ENCODE data around the gene FGFBP2.
A peak's percentile ranks its signal among the peaks of the same experiment; 100 is the strongest.

FGFBP2 gene, protein sequence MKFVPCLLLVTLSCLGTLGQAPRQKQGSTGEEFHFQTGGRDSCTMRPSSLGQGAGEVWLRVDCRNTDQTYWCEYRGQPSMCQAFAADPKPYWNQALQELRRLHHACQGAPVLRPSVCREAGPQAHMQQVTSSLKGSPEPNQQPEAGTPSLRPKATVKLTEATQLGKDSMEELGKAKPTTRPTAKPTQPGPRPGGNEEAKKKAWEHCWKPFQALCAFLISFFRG

DNA sequence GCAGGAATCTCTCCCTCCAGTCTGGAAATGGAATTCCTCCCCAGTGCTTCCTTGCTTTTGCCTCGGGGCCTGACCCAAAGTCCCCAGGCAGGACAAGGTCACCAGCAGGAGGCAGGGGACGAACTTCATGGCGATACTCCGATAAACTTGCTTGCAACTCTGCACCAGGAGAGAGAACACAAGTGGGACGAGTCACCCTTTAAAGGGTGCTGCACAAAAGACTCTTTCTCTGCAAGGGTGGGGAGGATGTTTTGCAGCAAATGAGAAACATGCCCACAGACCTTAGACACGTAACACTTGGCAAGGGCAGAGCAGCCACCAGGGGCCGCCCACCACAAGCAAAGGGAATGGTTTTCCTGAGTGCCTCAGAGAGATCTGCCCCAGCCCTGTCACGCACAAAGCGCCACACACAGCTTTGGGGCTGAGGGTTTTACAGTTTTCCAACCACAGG lies at the start of gene FGFBP2:
FGFBP2 (minus strand) TSS at position 175 of the 451 bp plus-strand sequence; CDS start at position 129, 46 bp downstream.
- no peak for DNase-seq

DNA sequence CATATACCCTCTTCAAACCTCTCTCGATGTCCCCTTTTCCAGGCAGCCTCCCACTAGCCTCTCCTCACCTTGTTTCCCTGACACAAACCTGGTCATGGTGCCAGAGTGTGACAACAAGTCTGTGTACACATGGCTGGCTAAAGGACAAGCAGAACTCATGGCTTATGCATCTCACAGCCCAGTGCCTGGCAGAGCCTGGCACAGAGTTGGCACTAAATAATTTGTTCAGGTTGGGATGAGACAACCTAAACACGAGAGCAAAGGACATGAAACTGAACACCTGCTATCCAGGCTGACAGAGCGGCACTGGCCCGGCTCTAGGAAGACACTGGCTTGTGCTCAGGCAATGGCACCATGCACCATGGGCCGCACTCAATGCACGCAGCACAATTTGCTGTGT lies 48.2 kb upstream of the FGFBP2 start:
- no peak for DNase-seq

DNA sequence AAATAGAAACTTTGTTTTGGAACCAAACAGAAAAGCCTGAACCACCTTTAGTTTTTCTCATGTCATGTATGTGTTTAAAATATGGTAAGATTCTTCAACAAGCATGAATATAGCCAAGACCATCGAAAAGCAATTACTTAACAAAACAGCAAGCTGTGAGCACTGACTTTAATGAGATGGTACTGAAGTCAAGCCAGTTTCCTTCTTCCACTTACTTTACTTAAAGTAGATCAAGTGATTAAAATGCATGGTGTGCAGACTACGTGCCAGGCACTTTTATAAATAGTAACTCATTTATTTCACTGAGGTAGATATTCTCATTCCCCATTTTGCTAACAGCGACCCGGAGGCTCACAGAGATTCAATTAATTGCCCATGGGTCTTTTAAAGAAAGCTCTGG lies 46.2 kb upstream of the FGFBP2 start:
- no peak for DNase-seq

DNA sequence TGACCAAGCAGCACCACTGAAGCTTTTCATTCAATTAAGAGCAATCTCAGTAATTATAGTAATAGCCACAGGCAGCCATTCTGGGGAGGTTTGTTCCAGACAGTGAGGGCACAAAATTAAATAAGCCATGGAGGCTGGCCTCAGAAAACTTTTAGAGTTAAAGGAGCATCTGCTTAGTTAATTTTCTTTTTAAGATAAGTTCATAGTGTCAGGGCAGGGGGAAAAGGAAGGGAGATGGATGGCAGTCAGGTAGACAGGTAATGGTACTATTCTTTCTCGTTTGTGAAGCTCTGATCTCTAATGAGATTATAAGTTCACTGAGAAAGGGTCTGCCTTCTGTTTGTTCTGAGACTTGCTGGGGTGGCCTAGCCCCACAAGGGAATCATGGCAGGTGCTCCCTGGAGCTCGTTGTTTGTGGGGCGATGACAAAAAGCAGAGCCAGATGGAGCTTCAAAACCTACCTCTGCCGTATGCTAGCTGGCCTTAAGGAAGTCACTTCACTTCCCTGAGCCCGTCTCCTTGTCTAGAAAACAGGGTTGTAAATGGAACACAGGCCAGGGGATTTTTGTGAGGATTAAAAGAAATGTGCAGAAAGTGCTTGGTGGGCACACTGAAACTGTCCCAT lies 44.6 kb upstream of the FGFBP2 start:
- no peak for DNase-seq

DNA sequence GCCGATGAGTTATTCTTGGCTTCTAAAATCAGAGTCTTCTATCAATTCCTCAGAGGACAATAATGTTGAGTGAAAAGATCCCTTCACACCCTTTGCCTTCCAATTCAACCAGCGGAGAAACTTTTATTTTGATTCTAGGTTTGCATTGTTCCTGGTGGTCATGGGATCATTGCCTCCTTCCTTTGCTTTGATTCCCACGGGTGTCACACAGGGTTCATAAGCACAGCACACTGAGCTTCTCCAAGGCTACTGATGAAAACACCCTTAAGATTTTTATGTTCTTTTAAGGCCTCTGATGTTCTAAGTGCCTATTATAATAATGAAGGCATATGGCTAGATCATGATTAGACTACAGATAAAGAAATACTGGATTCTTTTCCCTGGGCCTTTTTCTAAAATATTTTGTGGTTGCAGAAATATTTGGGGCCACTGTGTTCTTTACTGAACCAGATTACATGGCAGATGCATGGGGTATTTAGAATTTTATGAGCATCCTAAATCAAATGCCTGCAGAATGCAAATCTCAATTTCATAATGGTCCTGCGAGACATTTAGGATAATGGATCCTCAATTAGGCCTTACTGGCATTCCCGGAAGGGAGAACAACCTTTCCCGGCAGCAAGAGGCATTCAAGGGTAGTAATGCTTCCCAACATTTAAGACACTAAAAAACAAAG lies 43.9 kb upstream of the FGFBP2 start:
- DNase-seq: no peak

DNA sequence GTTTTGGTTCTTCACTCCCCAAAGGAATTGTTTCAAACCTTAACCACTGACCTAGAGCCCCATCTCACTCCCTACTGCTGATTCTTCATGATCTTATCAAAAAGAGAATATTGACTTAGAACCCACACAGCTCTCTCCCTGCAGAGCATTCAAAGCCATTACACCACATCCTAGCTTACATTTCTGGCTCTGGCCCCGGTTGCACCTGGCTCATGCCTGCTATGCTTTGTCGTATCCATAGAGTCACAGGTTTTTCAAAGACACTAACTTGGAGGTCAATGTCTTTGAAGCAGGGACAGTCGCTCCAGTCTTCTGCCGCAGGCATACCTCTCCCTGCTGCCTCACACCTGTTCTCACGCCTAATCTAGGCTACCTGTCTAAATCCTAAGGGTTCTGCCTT lies 42.7 kb upstream of the FGFBP2 start:
- no peak for DNase-seq

DNA sequence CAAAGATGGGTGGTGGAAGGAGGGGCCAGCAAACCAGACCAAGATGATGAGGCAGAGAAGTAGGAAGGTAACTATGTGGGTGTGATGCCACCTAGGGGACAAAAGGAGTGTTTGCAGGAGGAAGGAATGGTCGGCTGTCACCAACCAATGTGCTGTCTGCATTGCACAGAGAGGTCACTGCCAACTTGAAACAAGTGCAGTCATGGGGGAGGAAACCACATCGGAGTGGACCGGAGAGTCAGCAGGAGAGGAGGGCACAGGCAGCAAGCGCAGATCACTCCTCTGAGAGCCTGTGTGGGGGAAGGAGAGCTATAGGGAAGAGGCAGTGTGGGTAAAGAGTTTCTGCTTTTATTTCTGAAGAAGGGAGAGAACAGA lies 38.5 kb upstream of the FGFBP2 start:
- peak; percentile 66 for DNase-seq

DNA sequence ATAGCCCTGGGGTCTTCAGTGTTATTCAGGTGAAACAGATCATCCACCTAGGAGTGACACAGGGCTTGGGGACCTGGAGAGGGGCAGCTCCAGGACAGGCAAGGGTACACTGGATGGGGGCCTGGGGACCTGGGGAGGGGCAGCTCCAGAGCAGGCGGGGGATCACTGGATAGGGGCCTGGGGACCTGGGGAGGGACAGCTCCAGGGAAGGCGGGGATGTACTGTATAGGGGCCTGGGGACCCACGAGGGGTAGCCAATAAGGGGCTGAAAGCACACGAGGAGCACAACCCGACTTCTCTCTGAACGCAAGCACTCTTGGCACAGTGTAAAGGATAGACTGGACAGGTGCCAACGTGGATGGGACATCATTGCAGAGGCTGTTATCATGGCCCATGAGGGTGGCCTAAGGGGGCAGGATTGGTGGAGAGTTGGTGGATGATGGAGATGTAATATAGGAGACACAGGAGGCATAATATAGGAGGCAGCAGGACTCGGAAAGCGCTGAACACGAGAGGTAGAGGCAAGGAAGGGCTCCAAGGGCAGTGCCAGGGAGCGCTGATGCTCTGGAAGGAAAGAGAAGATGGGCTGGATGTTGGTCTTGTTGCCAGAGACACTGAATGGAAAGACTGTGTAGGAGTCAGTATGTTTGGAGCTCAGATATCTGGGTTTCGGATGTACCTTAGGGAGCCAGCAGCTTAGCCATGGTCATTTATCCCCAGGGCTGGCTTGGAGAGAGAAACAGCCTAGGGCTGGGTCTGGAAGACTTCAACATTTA lies 37.9 kb upstream of the FGFBP2 start:
- DNase-seq: no peak

DNA sequence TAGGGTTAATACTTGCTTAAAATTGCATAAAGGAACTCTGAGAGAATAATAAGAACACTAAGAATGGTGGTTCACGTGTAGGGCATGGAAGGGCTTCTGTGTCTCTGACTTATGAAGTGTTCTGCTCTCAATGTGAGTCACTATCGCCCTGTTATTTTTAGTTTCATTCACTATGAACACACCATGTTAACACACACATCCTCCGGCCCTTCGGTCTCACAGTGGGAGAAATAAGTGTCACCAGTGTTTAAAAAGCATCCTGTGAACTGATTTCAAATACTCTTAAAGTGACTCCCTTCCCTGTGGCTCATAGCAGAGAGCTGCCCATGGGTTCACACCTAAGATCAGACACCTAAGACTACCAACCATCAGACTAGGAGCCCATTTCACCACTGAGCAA lies 33.8 kb upstream of the FGFBP2 start:
- DNase-seq: no peak

DNA sequence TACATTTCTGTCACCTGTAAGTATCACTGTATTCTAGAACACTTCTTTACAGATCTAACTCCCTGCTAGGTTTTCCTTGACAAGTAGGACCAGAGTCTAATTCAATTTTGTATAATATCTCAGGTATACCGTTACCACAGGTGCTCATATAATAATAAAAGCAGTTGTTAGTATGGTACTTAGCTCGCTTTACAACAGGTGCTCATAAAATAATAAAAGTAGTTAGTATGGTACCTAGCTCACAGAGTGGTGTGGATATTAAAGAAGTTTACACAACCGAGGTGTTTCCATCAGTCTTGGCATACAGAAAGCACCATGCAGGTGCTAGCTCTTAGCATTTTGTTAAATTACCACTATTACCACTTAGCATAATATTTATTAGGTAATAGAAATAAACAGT lies 32.9 kb upstream of the FGFBP2 start:
- no peak for DNase-seq

DNA sequence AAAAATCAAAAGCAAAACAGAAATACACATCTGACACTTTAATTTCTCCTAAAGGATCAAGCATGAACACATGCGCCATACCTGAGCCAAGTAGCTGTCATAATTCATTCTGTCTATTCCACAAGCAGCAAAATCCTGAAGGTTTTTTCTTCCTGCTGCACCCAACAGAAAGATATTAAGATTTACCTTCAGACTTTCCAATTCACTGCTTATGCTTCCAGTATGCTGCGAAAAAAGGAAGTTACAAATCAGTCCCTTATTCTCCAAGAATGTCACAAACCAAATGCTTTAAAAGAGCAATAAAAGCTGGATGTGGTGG lies 29.2 kb upstream of the FGFBP2 start:
- DNase-seq: no peak

DNA sequence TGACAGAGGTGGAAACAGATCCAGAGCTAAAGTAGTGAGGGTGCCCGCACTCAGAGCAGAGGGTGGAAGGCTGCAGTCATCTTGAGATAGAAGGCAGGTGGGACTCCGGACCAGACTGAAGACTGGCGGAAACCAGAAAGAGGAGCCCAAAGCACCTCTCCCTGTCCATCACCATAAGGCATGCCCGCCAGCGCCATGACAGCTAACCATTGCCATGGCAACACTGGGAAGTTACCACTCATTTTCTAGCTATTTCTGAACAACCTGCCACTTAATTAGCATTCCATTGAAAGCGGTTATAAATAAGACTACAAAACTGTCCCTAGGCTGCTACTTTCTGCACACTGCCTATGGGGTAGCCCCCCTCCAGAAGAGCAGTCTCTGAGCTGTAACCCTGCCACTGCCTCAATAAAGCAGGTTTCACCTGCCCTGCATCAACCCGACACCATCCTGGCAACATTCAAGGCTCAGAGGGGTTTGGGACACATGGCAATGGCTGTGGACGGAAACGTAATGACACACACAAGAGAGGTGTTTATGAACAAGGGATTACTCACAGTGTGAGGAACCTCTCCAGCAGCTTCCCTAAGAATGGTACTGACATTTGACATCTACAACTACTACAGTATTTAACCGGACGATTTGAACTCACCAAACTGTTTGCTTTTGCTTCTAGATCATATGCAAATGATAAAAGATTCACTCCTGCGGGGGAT lies 27.8 kb upstream of the FGFBP2 start:
- no peak for DNase-seq

DNA sequence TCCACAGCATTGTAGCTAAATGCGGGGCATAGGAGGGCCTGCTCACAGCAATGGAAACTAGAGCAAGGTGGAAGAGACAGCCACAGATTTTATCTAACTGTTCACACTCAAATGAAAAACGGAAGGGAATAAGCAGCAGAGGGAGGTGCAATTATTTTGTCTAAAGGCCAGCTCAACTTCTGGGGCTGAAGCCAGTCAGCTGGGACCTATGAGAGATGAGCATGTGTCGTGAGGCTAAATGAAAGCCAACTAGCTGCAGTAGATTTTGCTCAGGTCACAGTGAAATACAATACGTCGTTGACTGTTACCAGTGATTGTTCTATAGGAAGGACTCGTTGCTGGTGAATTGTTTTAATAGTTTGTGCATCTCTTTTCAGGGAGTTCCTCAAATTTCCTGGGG lies 26.4 kb upstream of the FGFBP2 start:
- no peak for DNase-seq

DNA sequence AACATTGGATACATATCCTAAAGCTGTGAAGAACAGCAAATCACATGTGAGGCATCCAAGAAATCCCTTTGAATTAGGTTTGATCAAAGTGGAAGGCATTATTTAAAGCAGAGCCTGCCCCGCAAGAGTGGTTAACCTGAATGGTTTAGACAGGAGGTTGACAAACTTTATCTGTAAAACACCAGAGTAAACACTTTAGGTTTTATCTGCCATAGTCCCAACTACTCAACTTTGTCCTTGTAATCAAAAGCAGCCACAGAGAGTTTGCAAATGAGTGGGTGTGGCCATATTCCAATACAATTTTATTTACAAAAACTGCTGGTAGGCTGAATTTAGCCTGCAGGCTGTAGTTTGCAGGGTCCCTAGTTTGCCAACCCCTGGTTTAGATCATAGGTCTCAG lies 25.2 kb upstream of the FGFBP2 start:
- DNase-seq: no peak

DNA sequence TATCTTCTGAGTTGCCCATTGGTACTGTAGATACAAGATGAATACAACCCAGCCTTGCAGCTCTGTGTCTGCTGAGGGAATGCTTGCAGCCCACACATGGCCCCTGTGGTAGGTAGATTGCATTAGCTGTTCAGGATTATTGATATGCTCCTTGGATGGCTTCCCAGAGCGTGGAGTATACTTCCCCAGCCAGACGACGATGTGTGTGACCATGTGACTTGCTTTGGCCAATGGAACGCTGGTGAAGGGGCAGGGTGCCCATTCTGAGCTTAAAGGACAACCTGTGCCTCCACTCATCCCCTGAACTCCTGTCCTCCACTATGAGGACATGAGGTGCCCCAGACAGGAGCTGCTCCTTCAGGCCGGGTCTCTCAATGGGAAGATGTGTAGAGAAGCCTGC lies 23.9 kb upstream of the FGFBP2 start:
- DNase-seq: no peak

DNA sequence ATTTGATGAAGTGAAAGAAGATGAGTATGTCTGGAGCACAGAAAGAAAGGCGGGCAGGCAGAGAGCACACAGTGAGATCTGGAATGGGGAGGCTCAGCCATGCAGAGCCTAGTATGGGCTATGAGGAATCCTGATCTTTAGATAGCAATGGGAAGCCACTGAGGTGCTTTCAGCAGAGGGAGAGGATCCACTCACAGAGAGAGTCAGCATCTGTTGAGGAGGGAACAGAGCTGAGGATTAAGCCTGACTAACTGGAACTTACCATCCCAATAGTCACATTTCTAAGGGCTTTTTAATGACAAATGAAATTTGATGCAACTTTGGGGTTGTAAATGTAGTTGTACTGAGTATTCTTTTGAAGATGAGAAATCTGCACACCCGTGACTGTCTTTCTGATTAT lies 20.6 kb upstream of the FGFBP2 start:
- no peak for DNase-seq

DNA sequence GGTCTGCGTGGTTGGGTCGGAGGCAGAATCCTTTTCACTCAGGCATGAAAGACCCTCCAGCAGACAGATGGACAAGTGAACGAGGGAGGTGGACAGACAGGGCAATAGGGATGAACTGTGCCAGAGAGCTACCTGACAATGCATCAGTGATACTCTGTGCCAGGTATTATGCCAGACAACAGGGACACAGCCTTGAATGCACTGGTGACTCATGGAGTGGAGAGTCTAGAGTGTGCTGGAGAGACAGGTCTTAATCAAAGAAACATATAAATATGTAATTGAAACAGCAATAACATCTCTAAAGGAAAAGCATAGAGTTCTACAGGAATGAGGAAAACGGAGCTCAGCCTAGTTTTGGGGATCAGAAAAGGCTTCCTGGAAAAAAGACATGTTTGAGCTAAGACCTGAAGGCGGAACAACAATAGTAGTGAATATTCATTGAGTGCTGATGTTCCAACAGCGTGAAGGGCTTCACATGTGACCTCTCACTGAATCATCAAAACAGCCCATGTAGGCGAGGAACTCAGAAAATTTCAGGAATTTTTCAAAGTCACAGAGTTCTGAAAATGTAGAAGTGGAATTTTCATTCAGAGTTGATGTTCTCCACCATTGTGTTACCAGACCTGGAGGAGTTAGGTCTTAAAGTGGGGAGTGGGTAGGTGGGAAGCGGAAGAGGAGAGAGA lies 20.0 kb upstream of the FGFBP2 start:
- no peak for DNase-seq

DNA sequence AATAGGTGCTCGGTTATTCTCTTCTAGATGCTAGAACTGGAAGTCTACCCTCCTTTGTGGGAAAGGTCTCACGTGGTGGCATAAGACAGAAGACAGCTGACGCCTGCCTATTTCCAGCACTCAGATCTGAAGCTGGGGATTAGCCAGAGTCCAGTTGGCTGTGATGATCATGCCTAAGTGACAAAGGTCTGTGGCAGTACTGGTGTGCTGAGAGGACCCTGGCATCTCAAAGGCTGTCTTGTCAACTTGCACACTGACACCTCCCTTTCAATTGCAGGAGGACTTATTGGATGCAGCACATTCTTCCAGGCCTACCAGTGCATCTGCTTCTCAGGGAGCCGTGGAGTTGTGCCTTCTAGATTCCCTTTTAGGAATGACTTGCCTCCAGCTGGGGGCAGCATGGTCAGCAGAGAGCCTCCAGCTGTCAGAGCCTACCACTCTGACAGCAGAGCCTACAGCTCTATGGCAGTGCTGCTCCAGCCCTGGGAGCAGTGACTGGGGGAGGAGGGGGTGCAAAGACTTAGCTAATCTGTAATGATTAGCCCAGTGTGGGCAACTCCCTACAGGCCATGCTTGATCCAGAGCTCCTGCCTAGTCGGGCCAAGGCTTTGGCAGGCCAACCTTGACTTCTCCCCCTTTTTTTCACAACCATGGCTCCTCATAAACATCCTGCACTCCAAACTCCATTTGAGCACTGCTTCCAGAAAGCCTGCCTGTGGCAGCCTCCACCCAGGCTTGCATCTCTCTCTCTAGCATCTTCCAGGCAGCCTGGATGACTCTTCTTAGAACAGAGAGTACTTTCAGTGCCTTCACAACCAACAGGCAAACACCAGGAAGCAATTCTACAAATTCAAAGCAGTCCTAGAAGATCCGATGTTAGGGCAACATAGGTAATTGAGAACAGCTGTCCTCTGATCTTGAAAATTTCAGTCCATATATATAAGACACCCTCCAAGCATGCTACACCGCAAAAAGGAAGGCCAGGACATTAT lies 13.8 kb upstream of the FGFBP2 start:
- no peak for DNase-seq

DNA sequence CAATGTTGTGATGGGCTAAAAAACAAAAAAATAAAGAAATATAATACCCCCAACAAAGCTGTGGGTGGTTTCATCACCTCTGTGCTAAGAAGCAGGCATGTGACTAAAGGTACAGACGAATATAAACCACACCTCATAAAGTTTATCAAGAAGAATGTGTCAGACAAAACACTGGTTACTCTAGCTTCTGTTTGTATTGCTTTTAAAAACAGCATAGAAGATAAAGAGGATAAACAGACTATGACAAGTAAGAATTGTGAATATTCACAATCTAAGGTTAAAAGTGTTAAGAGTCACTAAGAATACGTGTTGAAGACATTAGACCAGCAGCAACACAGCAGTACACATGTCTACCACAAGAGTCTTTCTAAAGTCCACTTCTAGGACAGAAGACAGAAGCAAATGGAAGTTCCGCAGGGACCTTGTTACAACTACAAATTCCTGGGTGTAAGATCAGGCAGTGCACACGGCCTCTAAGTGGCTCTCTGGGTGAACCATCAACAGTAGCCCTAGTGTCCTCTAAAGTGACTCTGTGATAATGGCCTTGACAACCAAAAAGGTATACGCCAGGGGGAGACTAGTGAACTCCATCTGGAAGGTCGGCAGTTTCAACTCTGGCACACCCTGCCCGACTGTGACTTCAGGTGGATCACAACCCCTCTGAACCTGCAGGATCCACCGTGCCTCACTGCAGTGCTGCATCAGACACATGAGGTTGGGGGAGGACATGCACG lies 8.3 kb upstream of the FGFBP2 start:
- DNase-seq: no peak

DNA sequence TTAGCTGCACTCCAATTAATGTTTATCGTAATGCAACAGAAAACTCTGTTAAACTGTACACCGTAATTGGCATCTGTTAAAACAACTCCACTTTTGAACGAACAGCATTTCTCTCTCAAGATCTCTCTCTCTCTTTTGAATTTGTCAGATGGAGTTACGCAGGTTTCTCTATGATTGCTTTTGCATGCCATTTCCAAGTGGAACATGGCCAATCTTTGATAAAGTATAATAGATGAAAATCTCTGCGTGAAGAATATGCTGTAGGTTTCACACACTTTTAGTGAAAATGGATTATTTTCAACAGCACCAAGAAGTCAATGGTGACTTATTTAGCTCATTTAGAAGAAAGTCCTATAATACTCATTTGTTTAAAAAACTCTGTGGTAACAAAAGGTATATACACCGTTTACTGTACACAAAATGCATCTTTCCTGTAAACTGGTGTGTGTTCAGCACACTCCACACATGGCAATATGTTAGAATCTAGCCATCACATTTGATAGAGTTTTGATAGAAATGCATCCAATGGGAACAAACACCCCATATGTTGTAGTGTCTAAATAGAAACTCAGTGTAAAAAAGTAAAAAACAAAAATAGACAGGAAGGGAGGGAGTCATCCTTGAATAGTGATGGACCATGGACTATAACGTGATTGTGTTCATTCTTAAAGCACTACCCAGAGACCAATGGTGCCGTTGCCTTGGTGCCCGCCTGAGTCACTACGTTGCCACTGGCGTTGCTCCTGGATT lies 5.8 kb upstream of the FGFBP2 start:
- no peak for DNase-seq

Measured in NCI-H226 (cell line).